MCF 10A (cell line): ENCODE results near the gene PAK5. TPM values are rescaled to one million over a fixed set of nuclear protein-coding genes. Genes with fewer than 3 reads are reported as not detected.

Experiments used
- BruUV-seq: library from RNA; stranded (reverse); fragments of 400-500 nt; replicated peaks from 2 replicates; lab custom pipeline; 2021; lab: Mats Ljungman, UMichigan
- CTCF ChIA-PET: fragments of 300-600 bp; sonication (Branson Sonifier 250); formaldehyde crosslinking; extraction: SDS; loops from one replicate; lab custom pipeline; 2021; ENCODE audit warnings: antibody characterized with exemption, inconsistent platforms; lab: Yijun Ruan, JAX
- POLR2A ChIA-PET: fragments of 300-600, 350-650 bp; sonication (Branson Sonifier 250); formaldehyde crosslinking; extraction: SDS; loops from one replicate; lab custom pipeline; 2020; ENCODE audit warnings: antibody characterized with exemption, inconsistent platforms; lab: Yijun Ruan, JAX
- DNase-seq: peaks from one replicate; pipeline ENCODE4 v3.0.0-alpha.2; 2018; ENCODE audit not compliant: unreplicated experiment
- H3K27ac Mint-ChIP-seq: one replicate; pipeline ENCODE4 v1.8.0; 2022; ENCODE audit warnings: mild to moderate bottlenecking, low read depth, mixed read lengths; ENCODE audit not compliant: unreplicated experiment
- H3K27me3 Mint-ChIP-seq: one replicate; pipeline ENCODE4 v1.8.0; 2022; ENCODE audit warnings: mixed read lengths; ENCODE audit not compliant: insufficient read depth, unreplicated experiment
- H3K36me3 Mint-ChIP-seq: one replicate; pipeline ENCODE4 v1.8.0; 2022; ENCODE audit warnings: mild to moderate bottlenecking, moderate library complexity, mixed read lengths; ENCODE audit not compliant: insufficient read depth, unreplicated experiment
- H3K4me1 Mint-ChIP-seq: one replicate; pipeline ENCODE4 v1.8.0; 2022; ENCODE audit warnings: mixed read lengths; ENCODE audit not compliant: insufficient read depth, unreplicated experiment
- H3K4me3 Mint-ChIP-seq: one replicate; pipeline ENCODE4 v1.8.0; 2022; ENCODE audit warnings: mild to moderate bottlenecking, moderate library complexity, mixed read lengths; ENCODE audit not compliant: unreplicated experiment
- H3K9me3 Mint-ChIP-seq: one replicate; pipeline ENCODE4 v1.8.0; 2022; ENCODE audit warnings: mixed read lengths; ENCODE audit not compliant: unreplicated experiment
- CTCF ChIP-seq: fragments of 200-600 bp; IDR thresholded peaks from one replicate; pipeline ENCODE4 v1.8.0; 2022; ENCODE audit warnings: antibody characterized with exemption, mild to moderate bottlenecking; ENCODE audit not compliant: unreplicated experiment
- intact Hi-C: fragments of 100-400 bp; cut with micrococcal nuclease; formaldehyde crosslinking; loops from 2 replicates; pipeline ENCODE4 v1.14.1; 2022
- total RNA-seq: library from RNA; stranded (reverse); gene quantifications from 2 replicates; pipeline ENCODE4 v1.2.3, GENCODE V29; 2022

The PAK5 gene
- total RNA-seq, 1 experiment from 2014 or later: not detected

GRCh38 chr20:9634327-9634726 is 204.5 kb downstream of the PAK5 start:
- no peaks in the 10 kb centered on the region for H3K4me1 Mint-ChIP-seq
- CTCF ChIA-PET: interaction anchor here (0.6 to 2.1 kb wide), 4 partner anchors 16 to 226 kb away, joined by 3 to 9 read pairs (median 4); no protein-coding TSS in a partner anchor
- no peak overlapping the region for H3K4me3 Mint-ChIP-seq
- DNase-seq: no peak
- H3K9me3 Mint-ChIP-seq: peaks cover 5% of the 10 kb centered on the region
- TF ChIP-seq CTCF: no peak
- H3K36me3 Mint-ChIP-seq: no peaks in the 10 kb centered on the region
- POLR2A ChIA-PET: interaction anchor here (0.7 kb wide), 1 partner anchor 12 kb away, joined by 3 read pairs; no protein-coding TSS in a partner anchor
- BruUV-seq: no TSS peak
- H3K27me3 Mint-ChIP-seq: no peaks in the 10 kb centered on the region
- no peak overlapping the region for H3K27ac Mint-ChIP-seq
- intact Hi-C loops: no loop called here

GRCh38 chr20:9632991-9633390 is 205.9 kb downstream of the PAK5 start:
- Mint-ChIP-seq H3K27ac (no peak overlapping the region), H3K27me3 (no peaks in the 10 kb centered on the region), H3K4me1 (no peaks in the 10 kb centered on the region), H3K9me3 (no peaks in the 10 kb centered on the region), H3K4me3 (no peak overlapping the region), H3K36me3 (no peaks in the 10 kb centered on the region)
- no peak for TF ChIP-seq CTCF
- POLR2A ChIA-PET: no interaction called here
- intact Hi-C loops: no loop called here
- no peak for DNase-seq
- BruUV-seq: no TSS peak
- CTCF ChIA-PET: interaction anchor here (0.5 to 2.4 kb wide), 2 partner anchors 16 to 102 kb away, joined by 3 to 20 read pairs; no protein-coding TSS in a partner anchor

- no peaks in the 10 kb centered on the region for H3K9me3 Mint-ChIP-seq
- no TSS peak for BruUV-seq
- CTCF ChIA-PET: interaction anchor here (1.3 to 2.4 kb wide), 3 partner anchors 15 to 224 kb away, joined by 3 to 20 read pairs (median 9); no protein-coding TSS in a partner anchor
These were observed 206.6 kb downstream of the PAK5 start for GRCh38 chr20:9632265-9632664.

GRCh38 chr20:9630554-9630953 is 208.3 kb downstream of the PAK5 start:
- Mint-ChIP-seq H3K36me3 (no peaks in the 10 kb centered on the region), H3K4me1 (no peaks in the 10 kb centered on the region), H3K9me3 (no peaks in the 10 kb centered on the region), H3K27ac (no peak overlapping the region), H3K4me3 (no peak overlapping the region), H3K27me3 (no peaks in the 10 kb centered on the region)
- BruUV-seq: no TSS peak
- no peak for TF ChIP-seq CTCF
- intact Hi-C loops: no loop called here
- ChIA-PET CTCF (interaction anchor here (2.4 kb wide), 1 partner anchor 13 kb away, joined by 20 read pairs; no protein-coding TSS in a partner anchor), POLR2A (no interaction called here)
- no peak for DNase-seq

More at GRCh38 chr20:9632265-9632664, 206.6 kb downstream of the PAK5 start:
- Mint-ChIP-seq H3K36me3 (no peaks in the 10 kb centered on the region), H3K27me3 (no peaks in the 10 kb centered on the region), H3K4me1 (no peaks in the 10 kb centered on the region), H3K27ac (no peak overlapping the region), H3K4me3 (no peak overlapping the region)
- DNase-seq: no peak
- TF ChIP-seq CTCF: no peak
- intact Hi-C loops: no loop called here
- POLR2A ChIA-PET: no interaction called here
